GM12864 (cell line): ENCODE measurements around the gene LRFN2.

ENCODE experiments used
- DNase-seq: peaks from one replicate; pipeline ENCODE4 v3.0.0-alpha.2; 2011; ENCODE audit warnings: low read depth
- H3K4me3 ChIP-seq: 2 replicates; pipeline ENCODE4 v1.5.1; 2011; ENCODE audit warnings: mild to moderate bottlenecking, low read depth, low read length, control low read depth
- CTCF ChIP-seq: IDR thresholded peaks from 2 replicates; pipeline ENCODE4 v1.5.1; 2011; ENCODE audit warnings: low read depth, mild to moderate bottlenecking, moderate library complexity, low read length, control low read depth, inconsistent platforms; ENCODE audit errors: missing control alignments

Gene LRFN2

GRCh38 chr6:40450483-40450882 is 136.7 kb downstream of the LRFN2 start:
- no peak for TF ChIP-seq CTCF
- no peak for DNase-seq
- no peak overlapping the region for H3K4me3 ChIP-seq

- no peak overlapping the region for H3K4me3 ChIP-seq
- TF ChIP-seq CTCF, result no peak
- no peak for DNase-seq
Observed at GRCh38 chr6:40444811-40445210, 142.4 kb downstream of the LRFN2 start.

- no peak for DNase-seq
- no peak overlapping the region for H3K4me3 ChIP-seq
- TF ChIP-seq CTCF, result no peak
Observed at GRCh38 chr6:40444312-40444711, 142.9 kb downstream of the LRFN2 start.

GRCh38 chr6:40443842-40444241 is 143.3 kb downstream of the LRFN2 start:
- no peak for DNase-seq
- no peak for TF ChIP-seq CTCF
- H3K4me3 ChIP-seq, result no peak overlapping the region

GRCh38 chr6:40442591-40442990 is 144.6 kb downstream of the LRFN2 start:
- no peak for DNase-seq
- H3K4me3 ChIP-seq, result no peak overlapping the region
- TF ChIP-seq CTCF, result no peak

GRCh38 chr6:40441150-40441549 is 146.0 kb downstream of the LRFN2 start:
- DNase-seq, result no peak
- H3K4me3 ChIP-seq, result no peak overlapping the region
- no peak for TF ChIP-seq CTCF

GRCh38 chr6:40440053-40440452 is 147.1 kb downstream of the LRFN2 start:
- no peak for DNase-seq
- no peak for TF ChIP-seq CTCF
- H3K4me3 ChIP-seq, result no peak overlapping the region
